ENCODE results near the gene ADGRV1. TPM values are rescaled to one million over a fixed set of nuclear protein-coding genes. Genes with fewer than 3 reads are reported as not detected.

The ADGRV1 gene
- polyA plus RNA-seq, 1 donor from 2014 or later: 3.7 TPM

DNA sequence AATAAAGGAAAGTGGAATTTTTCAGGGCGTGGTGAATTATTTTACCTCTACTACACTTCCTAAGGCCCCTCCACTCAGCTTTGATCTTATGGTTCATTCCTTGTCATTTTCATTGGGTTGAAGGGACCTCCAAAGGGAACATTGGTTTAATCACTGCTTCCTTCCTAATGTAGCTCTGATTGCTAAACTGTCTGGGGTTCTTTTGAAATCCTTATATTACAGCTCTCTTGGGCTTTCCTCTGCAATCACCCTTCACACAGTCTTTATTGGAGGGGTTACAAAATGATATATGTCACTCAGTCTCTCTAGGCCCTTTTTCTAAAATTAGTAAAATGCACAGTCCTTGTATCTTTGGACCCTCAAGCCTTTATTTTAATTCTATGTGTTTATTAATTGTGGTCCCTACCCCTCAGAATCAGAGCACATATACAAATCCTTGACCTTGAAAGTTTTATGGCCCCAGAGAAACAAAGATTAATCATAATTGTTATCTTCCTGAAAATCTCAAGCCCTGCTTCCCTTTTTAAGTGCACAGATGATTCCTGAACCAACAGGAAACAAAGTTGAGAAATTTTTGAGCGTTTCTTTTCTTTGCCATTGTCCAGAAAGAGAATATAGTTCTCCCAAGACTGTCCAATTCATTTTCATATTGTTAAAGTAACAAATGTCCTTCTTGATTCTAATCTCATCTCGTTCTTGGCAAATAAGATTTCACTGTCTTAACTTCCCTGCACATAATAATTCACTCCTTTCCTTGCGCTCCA, 494.6 kb downstream of the ADGRV1 start:
- Histone ChIP-seq H3K27me3 (ENCODE audit: insufficient read depth, low read depth, low read length) (no peaks in the 10 kb centered on the region), H3K9ac (ENCODE audit: low read length) (no peak overlapping the region), H3K9me3 (ENCODE audit: low read length) (no peaks in the 10 kb centered on the region), H3K27ac (ENCODE audit: low read length) (no peak overlapping the region), H3K36me3 (ENCODE audit: insufficient read depth, low read length) (no peaks in the 10 kb centered on the region), H3K4me2 (ENCODE audit: low read length) (no peak overlapping the region), H2AFZ (ENCODE audit: low read depth, low read length) (no peak overlapping the region), H3F3A (ENCODE audit: insufficient read depth, low read length, poor library complexity, severe bottlenecking) (no peaks in the 10 kb centered on the region), H3K79me2 (replicated peaks; ENCODE audit: insufficient read depth, low read length) (no peaks in the 10 kb centered on the region), H4K20me1 (ENCODE audit: insufficient read depth) (no peaks in the 10 kb centered on the region), H3K9me2 (ENCODE audit: insufficient read depth, low read length) (no peaks in the 10 kb centered on the region), H3K4me3 (ENCODE audit: low read length) (no peak overlapping the region)
- no peak for TF ChIP-seq SMC3 (conservative IDR thresholded peaks at IDR 0.05; ENCODE audit: poor library complexity)
- TF ChIP-seq POLR2AphosphoS5 (IDR thresholded peaks at IDR 0.05): no peak
- TF ChIP-seq EZH2 (IDR thresholded peaks at IDR 0.05; ENCODE audit: borderline replicate concordance, insufficient read depth, low read length, poor library complexity, severe bottlenecking): no peak
- no peak for TF ChIP-seq EP300 (conservative IDR thresholded peaks at IDR 0.05; ENCODE audit: poor library complexity, severe bottlenecking)
- no peak for TF ChIP-seq TAF1 (IDR thresholded peaks at IDR 0.05; ENCODE audit: low read depth)
- TF ChIP-seq, protein P1, sequence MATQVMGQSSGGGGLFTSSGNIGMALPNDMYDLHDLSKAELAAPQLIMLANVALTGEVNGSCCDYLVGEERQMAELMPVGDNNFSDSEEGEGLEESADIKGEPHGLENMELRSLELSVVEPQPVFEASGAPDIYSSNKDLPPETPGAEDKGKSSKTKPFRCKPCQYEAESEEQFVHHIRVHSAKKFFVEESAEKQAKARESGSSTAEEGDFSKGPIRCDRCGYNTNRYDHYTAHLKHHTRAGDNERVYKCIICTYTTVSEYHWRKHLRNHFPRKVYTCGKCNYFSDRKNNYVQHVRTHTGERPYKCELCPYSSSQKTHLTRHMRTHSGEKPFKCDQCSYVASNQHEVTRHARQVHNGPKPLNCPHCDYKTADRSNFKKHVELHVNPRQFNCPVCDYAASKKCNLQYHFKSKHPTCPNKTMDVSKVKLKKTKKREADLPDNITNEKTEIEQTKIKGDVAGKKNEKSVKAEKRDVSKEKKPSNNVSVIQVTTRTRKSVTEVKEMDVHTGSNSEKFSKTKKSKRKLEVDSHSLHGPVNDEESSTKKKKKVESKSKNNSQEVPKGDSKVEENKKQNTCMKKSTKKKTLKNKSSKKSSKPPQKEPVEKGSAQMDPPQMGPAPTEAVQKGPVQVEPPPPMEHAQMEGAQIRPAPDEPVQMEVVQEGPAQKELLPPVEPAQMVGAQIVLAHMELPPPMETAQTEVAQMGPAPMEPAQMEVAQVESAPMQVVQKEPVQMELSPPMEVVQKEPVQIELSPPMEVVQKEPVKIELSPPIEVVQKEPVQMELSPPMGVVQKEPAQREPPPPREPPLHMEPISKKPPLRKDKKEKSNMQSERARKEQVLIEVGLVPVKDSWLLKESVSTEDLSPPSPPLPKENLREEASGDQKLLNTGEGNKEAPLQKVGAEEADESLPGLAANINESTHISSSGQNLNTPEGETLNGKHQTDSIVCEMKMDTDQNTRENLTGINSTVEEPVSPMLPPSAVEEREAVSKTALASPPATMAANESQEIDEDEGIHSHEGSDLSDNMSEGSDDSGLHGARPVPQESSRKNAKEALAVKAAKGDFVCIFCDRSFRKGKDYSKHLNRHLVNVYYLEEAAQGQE (IDR thresholded peaks at IDR 0.05; ENCODE audit: borderline replicate concordance): no peak
- TF ChIP-seq, protein P2, sequence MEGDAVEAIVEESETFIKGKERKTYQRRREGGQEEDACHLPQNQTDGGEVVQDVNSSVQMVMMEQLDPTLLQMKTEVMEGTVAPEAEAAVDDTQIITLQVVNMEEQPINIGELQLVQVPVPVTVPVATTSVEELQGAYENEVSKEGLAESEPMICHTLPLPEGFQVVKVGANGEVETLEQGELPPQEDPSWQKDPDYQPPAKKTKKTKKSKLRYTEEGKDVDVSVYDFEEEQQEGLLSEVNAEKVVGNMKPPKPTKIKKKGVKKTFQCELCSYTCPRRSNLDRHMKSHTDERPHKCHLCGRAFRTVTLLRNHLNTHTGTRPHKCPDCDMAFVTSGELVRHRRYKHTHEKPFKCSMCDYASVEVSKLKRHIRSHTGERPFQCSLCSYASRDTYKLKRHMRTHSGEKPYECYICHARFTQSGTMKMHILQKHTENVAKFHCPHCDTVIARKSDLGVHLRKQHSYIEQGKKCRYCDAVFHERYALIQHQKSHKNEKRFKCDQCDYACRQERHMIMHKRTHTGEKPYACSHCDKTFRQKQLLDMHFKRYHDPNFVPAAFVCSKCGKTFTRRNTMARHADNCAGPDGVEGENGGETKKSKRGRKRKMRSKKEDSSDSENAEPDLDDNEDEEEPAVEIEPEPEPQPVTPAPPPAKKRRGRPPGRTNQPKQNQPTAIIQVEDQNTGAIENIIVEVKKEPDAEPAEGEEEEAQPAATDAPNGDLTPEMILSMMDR (IDR thresholded peaks at IDR 0.05; ENCODE audit: poor library complexity, severe bottlenecking): no peak
- TF ChIP-seq RAD21 (conservative IDR thresholded peaks at IDR 0.05): no peak
- no peak for TF ChIP-seq MXI1 (conservative IDR thresholded peaks at IDR 0.05; ENCODE audit: poor library complexity, severe bottlenecking)

DNA sequence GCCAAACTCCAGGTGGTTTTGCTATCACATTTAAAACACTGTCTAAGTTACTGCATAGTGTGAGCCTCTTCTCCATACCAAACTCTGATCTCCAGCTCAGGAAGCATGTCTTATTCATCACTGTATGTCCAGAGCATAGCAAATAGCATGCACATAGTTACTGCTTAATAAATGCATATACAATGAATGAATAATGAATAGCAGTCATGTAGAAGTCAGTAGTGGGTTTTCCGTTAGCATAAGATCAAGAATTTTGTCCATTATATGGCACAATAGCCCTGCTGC, 495.1 kb downstream of the ADGRV1 start:
- Histone ChIP-seq H3F3A (ENCODE audit: insufficient read depth, low read length, poor library complexity, severe bottlenecking) (no peaks in the 10 kb centered on the region), H3K36me3 (ENCODE audit: insufficient read depth, low read length) (no peaks in the 10 kb centered on the region), H3K79me2 (replicated peaks; ENCODE audit: insufficient read depth, low read length) (no peaks in the 10 kb centered on the region), H4K20me1 (ENCODE audit: insufficient read depth) (no peaks in the 10 kb centered on the region), H3K9me2 (ENCODE audit: insufficient read depth, low read length) (no peaks in the 10 kb centered on the region), H3K27ac (ENCODE audit: low read length) (no peak overlapping the region), H2AFZ (ENCODE audit: low read depth, low read length) (no peak overlapping the region), H3K9me3 (ENCODE audit: low read length) (no peaks in the 10 kb centered on the region), H3K27me3 (ENCODE audit: insufficient read depth, low read depth, low read length) (no peaks in the 10 kb centered on the region), H3K4me3 (ENCODE audit: low read length) (no peak overlapping the region), H3K9ac (ENCODE audit: low read length) (no peak overlapping the region), H3K4me2 (ENCODE audit: low read length) (no peak overlapping the region)
- TF ChIP-seq, protein P2 (IDR thresholded peaks at IDR 0.05; ENCODE audit: poor library complexity, severe bottlenecking): no peak
- TF ChIP-seq RAD21 (conservative IDR thresholded peaks at IDR 0.05) (no peak), EZH2 (IDR thresholded peaks at IDR 0.05; ENCODE audit: borderline replicate concordance, insufficient read depth, low read length, poor library complexity, severe bottlenecking) (no peak), MXI1 (conservative IDR thresholded peaks at IDR 0.05; ENCODE audit: poor library complexity, severe bottlenecking) (no peak), SMC3 (conservative IDR thresholded peaks at IDR 0.05; ENCODE audit: poor library complexity) (no peak), EP300 (conservative IDR thresholded peaks at IDR 0.05; ENCODE audit: poor library complexity, severe bottlenecking) (no peak)
- TF ChIP-seq, protein P1 (IDR thresholded peaks at IDR 0.05; ENCODE audit: borderline replicate concordance): no peak

Measured in neural cell (in vitro differentiated cells).